Glomerular visceral epithelial cell (primary cell): ENCODE results near the gene PRELID3B.
"Not testable (repeated sequence)": the region's sequence is repeated elsewhere in the genome, so short reads cannot be mapped to it uniquely, and the experiment has no call there.

Experiments used
- DNase-seq: peaks from one replicate; pipeline ENCODE4 v3.0.0-alpha.2; 2016; ENCODE audit errors: extremely low spot score

PRELID3B gene

DNA sequence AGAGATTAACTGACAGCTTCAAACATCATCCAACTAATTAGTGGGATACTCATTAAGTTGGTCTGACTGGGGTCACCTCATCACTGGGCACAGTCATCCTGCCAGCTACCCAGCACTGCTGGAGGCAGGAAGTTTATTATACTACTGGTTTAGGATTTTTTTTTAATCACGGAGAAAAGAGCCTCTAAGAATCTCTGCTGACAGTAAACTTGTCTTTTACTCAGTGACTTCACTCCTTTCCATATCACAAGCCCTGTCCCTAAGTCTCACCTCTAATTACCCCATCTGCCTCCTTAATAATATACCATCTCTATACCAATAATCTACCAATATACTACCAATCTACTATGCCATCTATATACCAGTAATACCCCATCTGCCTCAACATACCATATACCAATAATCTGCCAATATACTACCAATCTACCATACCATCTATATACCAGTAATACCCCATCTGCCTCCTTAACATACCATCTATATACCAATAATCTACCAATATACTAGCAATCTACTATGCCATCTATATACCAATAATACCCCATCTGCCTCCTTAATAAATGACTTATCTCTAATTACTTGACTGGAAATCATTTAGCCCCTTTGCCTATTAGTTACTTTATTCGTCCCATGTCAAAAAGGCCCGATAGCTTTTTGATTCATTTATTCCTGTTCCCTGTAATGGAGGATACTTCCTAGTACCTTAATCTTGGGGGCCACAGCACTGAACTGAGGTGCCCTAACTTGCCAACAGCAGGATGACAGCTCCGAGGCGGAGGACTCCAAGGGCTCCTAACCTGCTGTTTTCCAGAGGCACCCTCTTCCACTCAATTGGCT lies 15.5 kb downstream of the PRELID3B start:
- no peak for DNase-seq

DNA sequence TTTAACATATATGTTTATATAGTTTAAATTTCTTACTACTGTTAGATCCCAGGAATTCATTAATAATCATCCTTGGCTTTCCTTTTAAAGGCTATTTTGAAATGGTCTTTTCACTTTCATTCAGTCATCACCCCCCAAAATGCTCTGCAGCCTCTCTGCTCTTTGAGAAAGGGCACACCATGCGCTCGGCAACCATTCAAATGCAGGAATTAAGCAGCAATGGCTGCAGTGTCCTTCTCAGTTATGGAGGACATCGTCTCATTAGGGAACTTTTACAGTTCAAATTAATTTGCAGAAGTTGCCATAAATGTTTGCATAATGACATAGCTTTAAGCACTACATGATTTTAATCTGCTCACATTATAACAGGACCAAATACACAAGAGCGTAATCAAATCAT lies 17.1 kb downstream of the PRELID3B start:
- DNase-seq: no peak

DNA sequence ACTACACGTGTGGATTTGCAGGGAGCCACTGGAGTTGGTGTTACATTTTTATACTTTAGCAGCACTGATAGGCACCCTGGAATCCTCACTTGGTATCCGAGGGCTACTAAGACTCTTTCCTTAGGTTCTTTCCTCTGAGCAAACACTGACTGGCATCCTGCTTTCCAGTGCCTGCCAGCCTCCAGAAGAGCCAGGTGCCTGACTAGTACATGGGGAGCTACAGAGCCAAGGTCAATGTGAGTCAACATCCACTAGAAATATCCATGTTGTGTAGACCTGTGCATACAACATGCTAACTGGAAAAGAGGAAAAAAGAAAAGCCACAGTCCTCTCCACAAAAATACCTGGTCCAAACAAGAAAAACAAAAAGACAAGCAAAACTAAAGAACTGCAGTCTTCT lies 17.5 kb downstream of the PRELID3B start:
- DNase-seq: no peak

DNA sequence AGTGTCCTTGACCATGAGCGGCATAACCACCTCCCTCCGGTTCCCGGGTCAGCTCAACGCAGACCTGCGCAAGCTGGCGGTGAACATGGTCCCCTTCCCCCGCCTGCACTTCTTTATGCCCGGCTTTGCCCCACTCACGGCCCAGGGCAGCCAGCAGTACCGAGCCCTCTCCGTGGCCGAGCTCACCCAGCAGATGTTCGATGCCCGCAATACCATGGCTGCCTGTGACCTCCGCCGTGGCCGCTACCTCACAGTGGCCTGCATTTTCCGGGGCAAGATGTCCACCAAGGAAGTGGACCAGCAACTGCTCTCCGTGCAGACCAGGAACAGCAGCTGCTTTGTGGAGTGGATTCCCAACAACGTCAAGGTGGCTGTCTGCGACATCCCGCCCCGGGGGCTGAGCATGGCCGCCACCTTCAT lies 18.5 kb downstream of the PRELID3B start:
- DNase-seq: no peak

DNA sequence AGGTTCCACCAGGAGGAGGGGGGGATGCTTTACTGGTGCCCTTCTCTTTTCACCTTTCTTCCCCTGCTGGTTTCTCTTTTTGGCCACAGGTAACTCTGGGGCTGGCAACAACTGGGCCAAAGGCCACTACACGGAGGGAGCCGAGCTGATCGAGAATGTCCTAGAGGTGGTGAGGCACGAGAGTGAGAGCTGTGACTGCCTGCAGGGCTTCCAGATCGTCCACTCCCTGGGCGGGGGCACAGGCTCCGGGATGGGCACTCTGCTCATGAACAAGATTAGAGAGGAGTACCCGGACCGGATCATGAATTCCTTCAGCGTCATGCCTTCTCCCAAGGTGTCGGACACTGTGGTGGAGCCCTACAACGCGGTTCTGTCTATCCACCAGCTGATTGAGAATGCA lies 19.0 kb downstream of the PRELID3B start:
- DNase-seq: no peak

DNA sequence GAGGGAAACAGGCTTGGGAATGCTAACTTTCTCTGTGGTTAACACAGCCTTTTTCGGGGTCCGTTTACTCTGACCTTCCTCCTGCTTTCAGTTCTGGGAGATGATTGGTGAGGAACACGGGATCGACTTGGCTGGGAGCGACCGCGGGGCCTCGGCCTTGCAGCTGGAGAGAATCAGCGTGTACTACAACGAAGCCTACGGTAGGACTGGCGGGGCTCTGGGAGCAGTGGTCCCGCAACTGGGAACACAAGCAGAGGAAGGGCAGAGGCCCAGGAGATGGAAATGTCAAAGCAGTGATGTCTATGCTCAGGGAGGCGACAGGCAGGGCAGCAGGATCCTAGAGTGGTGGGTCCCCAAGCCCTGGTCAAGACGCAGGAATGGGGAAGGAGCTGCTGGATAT lies 19.8 kb downstream of the PRELID3B start:
- DNase-seq: no peak

DNA sequence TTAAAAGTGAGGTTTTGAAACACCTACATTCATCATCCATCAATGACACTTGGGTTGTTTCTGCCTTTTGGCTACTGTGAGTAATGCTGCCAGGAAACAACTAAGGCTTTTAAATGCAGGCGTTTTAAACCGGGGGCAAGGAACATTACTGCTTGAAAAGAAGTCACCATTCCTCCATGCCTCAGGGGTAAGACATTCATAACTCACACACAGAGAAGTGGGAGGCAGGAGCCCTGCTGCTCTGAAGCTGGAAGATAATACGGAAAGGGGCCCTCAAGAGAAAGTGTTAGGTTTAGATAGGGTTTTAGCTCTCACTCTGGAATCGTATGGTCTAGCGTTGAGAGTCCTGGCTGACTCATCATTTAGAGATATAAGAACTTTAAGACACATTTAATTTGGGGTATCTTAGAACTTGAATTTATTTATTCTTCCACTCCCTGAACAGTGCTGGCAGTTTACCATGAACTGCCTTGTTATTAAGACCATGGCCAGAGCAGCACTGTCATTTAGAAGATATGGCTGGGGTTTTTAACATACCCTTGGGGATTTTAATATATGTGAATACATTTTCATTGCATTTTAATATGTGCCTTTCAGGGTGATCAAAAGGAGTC lies 21.5 kb downstream of the PRELID3B start:
- peak; percentile 40 for DNase-seq

DNA sequence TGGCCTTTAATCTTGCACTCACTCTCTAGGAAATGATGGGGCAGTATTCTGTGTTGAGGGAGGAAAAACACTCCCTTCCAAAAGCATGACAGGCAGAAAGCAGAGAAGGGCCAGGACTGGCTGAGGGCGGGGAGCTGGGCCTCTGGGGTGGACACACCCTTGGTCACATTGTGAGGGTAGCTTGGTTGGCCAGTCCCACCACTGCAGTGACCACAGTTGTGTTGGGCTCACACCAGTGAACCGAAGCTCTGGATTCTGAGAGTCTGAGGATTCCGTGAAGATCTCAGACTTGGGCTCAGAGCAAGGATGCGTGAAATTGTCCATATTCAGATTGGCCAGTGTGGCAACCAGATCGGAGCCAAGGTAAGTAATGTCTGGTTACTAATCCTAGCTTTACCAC lies 23.4 kb downstream of the PRELID3B start, which contains the start of gene TUBB1:
Gene TUBB1 (plus strand): TSS at position 213 of the 400 bp plus-strand sequence. CDS start 94 bp downstream, at position 307.
- DNase-seq: peak; percentile 79

DNA sequence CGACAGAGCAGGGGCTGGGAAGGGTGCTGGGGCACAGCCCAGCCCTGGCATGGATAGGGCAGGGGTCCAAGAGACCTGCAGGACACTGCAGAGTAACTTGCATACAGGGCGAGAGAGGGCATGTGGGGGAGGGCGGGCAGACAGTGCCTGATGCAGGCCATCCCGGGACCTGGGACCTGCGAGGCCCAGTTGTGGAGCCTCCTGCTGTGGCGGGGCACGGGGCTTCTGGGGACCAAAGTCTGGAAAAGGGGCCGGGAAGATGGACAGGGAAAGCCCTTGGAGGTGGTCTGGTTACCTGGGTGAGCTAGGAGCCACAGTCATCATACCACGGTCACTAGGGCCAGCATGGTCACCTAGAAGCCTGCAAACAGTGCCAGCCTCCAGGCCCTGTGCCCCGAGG lies 23.8 kb downstream of the PRELID3B start:
- no peak for DNase-seq

DNA sequence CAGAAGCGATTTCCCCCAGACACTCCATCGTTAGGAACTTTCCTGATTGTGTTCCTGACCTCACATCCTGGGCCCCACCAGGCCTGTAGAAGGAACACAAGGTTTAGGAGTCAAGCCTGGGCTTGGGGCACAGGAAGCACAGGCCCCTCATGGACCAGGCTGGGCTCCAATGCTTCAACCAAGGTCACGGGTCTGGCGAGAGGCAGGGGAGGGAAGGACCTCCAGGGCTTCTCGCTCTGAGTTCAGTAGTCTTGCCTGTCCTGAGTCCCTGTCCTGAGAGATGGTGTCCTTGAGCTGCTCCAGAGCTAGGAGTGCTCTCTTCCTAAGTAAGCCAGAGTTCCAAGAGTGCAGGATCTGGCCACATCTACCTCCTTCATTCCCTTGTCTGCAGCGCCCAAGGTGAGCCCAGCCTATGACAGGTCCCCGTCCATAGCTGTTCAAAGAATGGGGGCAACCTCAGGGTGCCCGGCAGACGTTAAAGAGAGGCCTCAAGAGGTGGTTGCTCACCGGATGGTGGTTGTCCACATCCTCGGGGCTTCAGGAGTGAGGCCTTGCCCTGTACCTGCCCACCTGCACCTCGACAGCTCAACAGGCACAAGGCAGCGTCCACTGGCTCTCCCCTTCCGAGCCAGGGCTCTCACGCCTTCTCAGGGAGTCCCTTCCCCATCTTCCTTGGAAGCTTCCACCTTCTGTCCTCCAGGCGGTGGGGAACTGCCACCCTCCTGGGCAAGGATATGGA lies 24.9 kb downstream of the PRELID3B start:
- no peak for DNase-seq

DNA sequence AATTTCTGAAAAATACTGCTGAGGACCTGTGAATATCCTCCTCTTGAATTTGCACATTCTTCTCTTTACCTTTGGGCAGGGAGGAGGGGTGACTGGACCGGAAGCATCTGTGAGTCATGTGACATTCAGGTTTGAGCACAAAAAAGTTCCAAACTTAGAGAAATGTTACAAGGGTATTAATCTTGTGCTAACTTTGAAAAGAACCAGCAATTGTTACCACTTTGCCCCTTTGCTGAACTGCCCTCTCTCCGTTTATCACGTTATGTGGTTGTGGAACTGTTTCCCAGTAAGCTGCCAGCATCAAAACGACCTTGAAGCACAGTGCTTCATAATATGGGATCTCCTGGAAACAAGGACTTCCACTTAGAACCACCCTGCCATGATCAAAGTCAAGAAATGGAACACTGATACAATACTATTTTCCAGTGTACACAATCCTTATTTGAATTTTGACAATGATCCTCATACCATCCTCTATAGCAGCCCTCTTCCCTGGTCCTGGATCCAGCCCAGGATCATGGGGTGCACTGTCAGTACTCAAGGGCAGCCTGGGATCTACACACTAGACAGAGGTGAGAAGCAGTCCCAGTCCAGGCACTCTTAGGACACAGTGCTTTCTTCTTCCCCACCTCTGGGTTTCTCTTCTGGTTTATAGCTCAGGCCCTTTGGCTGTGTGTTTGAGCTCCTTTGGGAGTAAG lies 25.6 kb downstream of the PRELID3B start:
- no peak for DNase-seq

DNA sequence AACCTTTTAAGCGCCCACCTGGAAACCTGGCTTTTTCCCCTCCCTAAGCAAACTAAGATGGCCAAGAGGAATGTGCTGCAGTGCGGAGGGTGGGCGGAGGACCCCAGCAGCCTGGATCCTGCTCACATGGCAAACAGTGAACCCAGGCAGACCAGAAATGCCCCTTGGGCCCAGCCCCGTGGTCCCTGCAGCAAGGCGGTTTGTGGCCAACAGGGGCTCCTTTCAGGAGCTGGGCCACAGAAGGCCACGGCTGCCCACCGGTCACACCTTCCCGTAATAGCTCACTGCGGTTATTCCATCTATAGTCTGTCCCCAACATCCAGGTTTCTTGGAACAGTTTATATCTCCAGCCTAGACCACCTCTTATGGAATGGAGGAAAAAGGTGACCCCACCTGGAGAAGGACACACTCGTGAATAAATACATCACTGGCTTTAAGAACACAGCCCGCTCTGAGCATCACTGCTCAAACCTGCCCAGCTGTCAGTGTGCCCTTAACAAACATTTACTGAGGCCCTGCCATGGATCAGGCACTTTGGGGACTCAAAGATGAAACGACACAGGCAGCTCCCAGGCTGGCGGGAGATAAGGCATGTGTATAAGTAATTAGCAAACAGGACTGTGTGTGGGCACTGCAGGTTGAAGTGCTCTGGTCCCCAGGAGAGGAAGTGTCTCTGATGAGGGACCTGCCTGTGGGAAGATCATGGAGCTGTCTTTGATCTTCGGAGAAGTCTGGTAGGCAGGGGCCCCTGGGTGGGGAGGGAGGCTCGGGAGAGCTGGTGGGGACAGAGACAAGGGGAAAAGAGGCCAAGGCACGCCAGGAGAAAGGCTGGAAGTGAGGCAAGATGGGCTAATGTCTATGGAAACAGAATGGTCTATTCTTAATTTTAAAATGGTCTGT lies 26.5 kb downstream of the PRELID3B start:
- no peak for DNase-seq

DNA sequence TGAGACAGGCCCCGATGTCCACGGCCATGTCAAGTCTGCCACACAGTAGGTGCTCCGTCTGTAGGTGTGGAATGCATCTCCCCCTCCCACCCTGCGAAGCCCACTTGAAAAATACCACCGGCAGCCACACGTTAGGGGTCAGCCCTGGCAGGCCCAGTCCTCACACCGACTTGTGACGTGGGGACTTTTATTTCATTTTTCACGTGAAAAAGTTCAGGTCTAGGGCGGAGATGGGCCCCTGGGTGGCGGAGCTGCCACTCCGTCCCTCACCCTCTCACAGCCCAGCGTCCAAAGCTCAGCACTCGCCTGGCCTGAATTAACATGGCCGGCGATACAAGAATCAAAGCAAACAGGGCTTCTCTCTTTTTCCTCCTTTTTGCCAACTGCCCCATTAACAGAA lies 27.2 kb downstream of the PRELID3B start:
- no peak for DNase-seq

DNA sequence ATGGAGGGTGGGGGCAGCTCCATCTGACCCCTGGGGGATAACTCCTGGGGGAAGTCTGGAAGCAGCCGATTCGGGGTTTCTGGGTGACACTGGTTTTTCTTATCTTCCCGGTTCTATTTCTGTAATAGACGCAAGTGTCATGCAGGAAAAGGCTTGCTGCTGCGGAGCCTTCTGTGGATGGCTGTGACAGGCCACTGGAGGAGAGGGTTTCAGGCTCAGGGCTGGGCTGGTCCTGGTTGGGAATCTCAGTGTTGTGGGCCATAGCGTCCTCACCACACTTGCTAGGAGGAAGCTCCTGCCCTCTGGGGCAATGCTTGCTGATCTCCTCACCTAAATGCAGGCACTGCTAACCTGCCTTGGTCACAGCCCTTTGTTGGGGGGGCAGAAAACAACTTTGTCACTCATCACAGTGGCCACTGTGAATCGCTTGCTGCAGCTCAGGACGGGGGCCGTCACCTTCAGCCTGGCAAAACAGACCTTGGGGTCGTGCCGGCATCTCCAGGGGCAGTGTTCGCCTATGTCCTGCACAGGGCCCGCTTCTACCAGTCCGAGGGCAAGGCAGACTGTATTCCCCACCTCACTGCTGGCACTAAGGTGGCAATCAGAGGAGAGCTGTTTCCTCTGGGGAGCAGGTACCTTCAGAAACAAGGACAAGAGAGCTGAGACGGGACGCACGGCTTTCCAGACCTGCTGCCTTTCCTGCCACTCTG lies 27.8 kb downstream of the PRELID3B start:
- no peak for DNase-seq

DNA sequence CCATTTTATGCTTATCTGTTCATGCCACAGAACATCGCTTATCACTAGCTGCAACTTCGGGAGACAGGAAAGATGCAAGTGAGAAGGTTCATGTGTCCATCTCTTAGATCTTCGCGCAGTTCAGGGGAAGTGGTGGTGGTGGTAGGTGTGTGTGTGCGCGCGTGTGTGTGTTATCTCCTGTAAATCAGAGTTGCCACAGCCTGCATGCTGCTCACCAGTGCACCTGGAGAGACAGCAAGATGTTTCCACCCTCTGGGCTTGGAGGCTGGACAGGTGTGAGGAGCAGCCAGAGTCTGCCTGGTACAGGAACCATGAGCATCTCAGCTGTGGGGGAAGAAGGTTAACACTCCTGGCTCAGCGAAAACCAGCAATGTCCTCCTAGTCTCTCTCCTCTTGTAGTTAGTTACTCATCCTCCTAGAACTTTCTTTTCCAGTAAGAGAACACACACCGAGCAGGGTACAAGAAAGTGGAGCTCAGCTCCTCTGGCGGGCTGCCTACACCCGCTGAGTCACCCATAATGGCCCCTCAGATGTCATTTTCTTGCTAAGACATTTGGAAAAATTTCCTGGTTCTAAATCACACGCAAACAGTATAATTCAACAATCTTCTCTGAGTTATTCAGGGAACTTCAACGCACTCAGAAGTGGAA lies 28.5 kb downstream of the PRELID3B start:
- no peak for DNase-seq

DNA sequence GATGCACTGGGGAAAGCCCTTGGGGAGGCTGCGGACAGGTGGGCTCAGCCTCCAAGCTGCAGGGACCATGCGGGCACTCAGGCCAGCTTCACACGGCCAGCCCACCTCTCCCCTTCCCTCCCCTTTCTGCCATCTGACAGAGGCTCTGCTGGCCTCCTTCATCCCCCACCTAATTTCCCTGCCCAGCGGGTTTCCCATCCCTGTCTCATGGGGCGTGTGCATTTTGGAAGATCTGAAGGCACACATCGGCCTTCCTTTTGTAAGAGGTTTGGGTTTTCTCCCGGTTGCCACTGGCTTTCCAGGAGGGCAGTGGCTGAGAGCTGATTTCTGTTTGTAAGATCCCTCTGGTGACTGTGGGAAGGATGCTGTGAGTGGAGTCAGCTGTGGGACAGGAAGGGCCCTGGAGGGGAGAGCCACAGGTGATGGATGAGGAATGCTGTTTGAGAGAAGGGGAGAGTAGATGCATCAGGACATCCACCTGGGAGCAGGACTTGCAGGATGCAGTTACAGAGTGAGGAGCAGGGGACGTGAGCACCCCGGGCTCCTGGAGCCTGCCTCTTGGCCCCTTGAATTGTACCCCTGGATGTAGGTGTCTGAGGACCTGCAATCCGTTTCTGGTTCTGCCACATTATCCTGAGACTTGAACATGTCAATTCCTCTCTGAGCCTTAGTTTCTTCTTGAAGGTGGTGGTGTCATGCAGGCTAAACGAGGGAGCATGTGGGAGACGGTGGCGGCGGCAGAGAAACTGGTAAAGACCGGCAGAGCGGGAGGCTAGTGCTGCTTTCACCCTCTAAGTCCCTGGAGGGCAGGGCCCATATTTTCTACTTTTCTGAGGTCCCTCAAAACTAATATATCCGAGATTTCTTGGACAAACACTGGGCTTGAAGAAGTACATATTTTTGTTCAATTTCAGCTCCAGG lies 29.3 kb downstream of the PRELID3B start:
- no peak for DNase-seq

DNA sequence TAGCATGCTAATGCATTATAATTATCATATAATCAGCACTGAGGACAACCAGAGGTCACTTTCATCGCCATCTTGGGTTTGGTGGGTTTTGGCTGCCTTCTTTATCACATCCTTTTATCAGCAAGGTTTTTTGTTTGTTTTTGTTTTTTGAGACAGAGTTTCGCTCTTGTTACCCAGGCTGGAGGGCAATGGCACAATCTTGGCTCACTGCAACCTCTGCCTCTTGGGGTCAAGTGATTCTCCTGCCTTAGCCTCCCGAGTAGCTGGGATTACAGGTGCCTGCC lies 30.8 kb downstream of the PRELID3B start:
- DNase-seq: not testable (repeated sequence)

DNA sequence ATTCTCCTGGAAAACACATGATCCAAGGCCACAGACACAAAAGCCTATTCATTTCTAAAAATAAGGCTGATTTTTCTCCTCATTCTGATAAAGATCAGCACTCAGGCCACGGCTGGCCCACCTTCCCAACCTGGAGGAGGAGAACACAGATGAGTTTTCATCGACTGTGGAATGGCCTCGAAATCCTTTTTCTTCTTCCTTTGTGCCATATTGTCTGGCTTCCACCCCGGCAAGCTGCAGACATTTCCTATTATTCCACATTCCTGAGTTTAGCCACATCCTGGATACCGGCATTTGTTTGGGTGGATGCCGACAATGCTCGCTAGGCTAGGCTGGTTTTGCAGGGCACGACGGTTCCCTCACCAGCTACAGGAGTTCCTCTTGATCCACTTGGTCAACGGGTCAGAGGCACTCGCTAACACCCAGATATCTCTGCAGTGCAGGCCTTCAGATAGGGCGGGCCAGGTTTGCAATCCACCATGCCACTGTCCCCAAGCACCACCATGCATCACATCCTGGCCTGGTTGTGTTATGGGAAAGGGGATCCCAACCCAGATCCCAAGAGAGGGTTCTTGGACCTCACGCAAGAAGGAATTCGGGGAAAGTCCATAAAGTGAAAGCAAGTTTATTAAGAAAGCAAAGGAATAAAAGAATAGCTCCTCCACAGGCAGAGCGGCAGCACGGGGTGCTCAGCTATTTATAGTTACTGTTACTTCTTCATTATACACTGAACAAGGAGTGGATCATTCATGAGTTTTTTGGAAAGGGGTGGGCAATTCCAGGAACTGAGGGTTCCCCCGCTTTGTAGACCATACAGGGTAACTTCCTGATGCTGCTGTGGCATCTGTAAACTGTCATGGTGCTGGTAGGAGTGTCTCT lies 31.4 kb downstream of the PRELID3B start:
- DNase-seq: peak; percentile 98
